Frontal cortex (tissue), 4 donors: ENCODE data around the gene ISM2. TPM values are rescaled to one million over a fixed set of nuclear protein-coding genes. Genes with fewer than 3 reads are reported as not detected.
"Not testable (repeated sequence)": the region's sequence is repeated elsewhere in the genome, so short reads cannot be mapped to it uniquely, and the experiment has no call there.

ENCODE experiments used
- DNase-seq, 2 donors: peaks; one replicate each; pipeline ENCODE4 v3.0.0; 2012; ENCODE audit warnings: low spot score in 2 of 2
- FAIRE-seq: peaks from 2 replicates; lab custom pipeline; 2012; peaks lifted over from hg19 to GRCh38; lab: Jason Lieb, UNC
- total RNA-seq: library from RNA; depleted of rRNA; stranded (reverse); fragments of >200 nt; gene quantifications from one replicate; pipeline ENCODE4 v1.2.3, GENCODE V29; 2014
- donor health status: control.
- donor health status: control.
- donor health status: control.

Gene ISM2
- 1.2 TPM for total RNA-seq

DNA sequence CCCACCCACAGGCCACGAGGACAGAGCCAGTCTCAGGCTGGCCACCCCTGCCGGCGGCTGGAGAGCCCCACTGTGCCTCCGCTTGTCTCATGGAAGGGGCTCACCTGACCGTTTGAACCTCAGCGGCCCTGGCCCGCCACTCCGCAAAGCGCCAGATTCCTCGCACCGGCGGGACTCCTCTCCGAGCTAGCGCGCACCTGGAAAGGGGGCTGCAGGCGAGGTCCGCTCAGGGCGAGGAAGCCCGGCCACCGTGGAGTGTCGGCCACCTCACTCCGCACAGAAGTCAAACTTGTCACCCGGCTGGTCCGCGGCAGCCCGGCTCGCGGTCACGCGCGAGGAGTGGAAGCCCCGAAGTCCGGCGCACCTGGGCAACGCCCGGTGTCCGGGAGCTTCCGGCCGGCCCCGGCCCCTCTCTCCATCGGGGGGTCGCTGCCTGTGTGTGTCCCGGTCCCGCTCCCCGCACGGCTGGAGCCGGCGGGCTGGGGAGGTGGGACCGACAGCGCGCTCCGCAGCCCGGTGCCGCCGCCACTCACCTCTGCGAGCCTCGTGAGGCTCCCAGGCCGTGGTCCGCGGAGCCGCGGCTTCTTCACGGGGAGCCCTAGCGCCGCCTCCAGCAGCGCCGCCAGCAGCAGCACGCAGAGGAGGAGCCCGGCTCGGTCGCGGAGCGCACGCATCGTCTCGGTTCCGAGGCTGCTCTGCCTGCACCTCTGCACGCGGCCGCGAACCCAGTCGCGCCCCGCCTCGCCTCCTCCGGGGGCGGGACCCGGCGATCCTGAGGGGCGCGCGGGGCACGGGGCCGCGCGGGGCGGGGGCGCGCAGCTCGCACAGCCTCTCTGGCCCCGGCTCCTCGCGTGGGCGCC, at the start of gene ISM2:
Gene ISM2, minus strand, starts transcription at position 697 of the 860 bp plus-strand sequence. Its CDS starts 23 bp downstream, at position 674.
- DNase-seq (peak; percentile 61 to 72), FAIRE-seq (no peak)

DNA sequence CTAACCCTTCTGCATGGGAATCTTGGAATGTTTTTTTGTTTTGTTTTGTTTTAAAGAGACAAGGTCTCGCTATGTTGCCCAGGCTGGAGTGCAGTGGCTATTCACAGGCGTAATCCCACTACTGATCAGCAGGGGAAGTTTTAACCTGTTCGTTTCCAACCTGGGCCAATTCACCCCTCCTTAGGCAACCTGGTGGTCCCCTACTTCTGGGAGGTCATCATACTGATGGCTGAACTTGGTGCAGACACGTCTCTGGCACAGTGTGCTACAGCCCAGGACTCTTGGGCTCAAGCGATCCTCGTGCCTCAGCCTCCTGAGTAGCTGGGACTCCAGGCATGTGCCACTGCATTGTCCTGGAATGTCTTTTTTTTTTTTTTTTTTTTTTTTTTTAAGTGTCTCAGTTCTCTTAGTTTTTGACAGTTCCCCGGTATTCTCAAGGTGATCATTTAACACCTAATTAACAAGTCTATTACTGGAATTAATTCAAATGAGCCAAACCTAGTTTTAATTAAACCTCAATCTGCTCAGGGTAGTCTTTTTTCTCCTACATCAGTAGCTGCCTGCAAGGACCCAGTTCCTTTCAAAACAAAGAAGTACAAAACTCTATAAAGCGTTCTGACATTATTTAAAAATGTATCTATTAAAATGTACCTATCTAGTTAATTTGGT, 49.0 kb upstream of the ISM2 start:
- DNase-seq (no peak), FAIRE-seq (no peak)

DNA sequence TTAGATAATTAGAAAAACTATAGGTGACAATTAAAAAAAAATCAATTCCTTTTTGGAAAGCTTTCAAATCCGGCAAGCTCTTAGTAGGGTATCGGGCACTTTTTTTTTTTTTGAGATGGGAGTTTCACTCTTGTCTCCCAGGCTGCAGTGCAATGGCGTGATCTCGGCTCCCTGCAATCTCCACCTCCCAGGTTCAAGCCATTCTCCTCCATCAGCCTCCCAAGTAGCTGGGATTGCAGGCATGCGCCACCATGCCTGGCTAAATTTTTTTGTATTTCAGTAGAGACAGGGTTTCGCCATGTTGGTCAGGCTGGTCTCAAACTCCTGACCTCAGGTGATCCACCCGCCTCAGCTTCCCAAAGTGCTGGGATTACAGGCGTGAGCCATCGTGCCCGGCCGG, 46.6 kb upstream of the ISM2 start:
- FAIRE-seq, DNase-seq: not testable (repeated sequence)

DNA sequence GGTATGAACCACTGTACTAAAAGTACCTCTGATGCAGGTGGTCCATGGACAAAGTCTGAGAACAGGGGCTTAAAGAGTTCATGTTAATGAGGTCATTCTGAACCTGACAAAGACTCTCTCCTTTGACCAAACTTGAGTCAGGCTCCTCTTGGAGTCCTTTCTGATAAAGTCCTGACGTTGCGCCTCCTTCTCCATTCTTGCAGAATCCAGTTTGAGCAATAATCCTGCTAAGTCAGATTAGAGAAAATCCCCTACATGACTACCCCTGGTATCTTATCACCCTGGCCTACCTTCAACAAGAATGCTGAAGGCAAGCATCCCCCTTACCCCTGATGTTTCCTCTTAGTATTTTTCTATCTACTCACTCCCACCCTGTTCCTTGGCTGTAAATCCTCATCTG, 46.0 kb upstream of the ISM2 start:
- DNase-seq = no peak
- no peak for FAIRE-seq

DNA sequence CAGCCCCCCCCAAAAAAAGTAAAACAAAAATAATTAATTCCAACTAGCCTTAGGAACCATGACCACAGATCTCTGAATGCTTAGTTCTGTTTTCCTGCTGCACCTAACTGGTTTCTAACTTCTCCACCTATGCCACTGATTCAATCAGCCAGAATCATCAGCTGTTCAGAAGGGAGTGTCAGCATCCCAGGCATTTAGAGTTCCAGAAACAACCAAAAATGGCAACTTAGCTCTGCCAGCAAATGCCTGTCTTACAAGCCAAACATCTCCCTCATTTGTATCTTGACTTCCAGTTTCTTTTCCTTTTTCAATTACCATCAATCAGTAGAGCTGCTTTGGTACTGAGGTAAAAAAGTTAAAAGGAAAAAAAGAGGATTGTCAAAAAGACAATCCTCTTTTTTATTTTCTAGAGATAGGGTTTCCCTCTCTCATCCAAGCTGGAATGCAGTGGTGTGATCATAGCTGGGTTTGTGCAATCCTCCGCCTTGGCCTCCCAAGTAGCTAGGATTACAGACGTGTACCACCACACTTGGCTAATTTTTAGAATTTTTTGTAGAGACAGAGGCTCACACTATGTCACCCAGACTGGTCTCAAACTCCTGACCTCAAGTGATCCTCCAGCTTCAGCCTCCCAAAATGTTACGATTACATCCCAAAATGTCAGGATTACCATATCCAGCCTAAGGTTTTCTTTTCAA, 45.2 kb upstream of the ISM2 start:
- no peak for FAIRE-seq

DNA sequence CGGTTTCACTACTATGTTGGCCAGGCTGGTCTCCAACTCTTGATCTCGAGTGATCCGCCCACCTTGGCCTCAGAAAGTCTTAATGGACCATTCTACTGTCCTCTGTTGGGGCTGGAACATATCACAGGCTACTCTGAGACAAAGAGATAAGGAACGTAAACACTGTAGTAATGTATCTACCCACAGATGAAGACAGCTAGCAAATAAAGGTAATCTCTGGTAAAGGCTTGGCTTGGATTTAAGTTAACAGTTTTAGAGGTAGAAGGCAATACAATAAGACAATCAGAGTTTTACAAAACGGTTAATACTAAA, 44.6 kb upstream of the ISM2 start:
- DNase-seq = no peak
- no peak for FAIRE-seq

More for the DNA sequence above, 45.2 kb upstream of the ISM2 start:
- no peak for DNase-seq

DNA sequence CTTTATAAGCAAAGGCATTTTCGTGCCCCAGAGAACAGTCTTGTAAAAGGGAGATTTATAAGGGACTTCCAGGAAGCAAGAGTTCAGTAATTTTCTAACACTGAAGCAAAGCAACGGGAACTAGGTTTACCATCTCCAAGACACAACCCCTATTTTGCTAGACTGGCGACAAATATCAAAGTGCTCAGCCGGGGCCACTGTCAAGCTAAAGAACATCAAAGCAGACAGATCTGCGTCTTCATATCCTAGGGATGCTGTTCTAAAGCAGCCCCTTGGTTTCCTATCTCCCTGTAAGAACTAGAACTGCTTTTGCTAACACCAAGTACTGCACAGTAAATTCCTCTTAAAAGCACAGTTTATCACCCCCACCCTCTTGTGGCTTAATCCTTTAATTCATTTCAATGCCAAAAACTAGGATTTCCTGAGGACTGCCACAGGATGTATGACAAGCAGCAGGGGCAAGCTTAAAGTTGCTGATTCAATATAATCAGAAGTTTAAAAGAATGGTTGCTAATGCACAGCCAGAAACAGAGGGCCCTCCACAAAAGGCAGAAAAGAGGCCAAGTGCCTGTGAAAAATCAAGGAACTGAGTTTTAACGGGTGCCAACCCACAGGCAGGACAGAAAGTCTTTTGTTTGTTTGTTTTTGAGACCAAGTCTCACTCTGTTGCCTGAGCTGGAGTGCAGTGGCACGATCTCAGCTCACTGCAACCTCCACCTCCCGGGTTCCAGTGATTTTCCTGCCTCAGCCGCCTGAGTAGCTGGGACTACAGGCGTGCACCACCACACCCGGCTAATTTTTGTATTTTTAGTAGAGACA, 44.0 kb upstream of the ISM2 start:
- no peak for FAIRE-seq
- no peak for DNase-seq

DNA sequence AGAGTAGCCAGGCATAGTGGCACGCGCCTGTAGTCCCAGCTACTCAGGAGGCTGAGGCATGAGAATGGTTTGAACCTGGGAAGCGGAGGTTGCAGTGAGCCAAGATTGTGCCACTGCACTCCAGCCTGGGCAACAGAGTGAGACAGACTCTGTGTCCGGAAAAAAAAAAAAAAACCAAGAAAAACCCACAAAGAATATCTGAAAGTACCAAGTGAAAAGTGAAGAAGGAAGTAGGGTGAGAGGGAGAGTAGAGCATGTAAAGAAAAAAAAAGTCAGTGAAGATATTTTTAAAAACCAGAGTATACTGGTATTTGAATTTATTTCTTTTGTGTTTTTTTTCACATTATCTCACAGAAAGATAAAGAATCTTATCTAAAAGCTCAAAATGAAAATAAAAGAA, 43.3 kb upstream of the ISM2 start:
- no peak for DNase-seq
- no peak for FAIRE-seq

DNA sequence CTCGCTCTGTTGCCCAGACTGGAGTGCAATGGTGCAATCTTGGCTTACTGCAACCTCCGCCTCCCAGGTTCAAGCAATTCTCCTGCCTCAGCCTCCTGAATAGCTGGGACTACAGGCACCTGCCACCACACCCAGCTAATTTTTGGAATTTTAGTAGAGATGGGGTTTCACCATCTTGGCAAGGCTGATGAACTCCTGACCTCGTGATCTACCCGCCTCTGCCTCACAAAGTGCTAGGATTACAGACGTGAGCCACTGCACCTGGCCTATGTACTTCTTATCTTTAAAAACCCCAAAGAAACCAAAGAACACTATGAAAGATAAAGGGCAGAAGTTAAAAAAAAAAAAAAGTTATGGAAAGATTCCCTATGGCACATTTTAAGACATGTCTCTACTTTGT, 38.3 kb upstream of the ISM2 start:
- FAIRE-seq, DNase-seq: not testable (repeated sequence)

DNA sequence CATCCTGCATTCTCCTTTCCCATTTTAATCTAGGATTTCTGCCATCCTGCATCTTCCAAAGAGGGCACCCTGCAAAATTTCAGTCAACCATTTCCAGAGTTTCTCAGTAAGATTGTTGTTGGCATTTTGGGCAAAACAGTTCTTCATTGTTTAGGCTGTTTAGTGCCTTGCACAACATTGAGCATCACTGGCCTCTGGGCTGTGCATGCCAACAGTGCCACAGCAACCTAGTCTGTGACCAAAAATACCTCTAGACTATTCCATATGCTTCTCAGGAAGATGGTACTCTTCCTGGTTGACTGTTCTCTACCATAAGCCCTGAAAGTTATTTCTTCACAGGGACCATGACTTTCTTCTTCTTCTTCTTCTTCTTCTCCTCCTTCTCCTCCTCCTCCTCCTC, 32.5 kb upstream of the ISM2 start:
- no peak for FAIRE-seq

DNA sequence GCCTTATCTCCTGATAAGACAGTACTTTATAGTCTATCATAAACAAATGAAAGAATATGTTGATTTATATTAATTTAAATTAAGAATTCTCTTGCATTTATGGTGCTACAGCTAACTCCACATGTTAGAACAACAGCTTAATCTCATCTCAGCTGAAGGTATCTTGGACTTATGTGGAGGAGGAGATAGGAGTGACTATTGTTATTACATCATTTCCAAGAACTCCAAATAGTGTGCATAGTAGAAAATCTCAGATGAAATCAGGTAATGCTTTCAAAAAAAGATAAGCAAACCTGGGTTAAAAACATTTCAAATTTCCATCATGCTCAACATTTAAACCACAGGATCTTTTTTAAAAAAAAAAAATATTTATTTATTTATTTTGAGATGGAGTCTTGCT, 31.3 kb upstream of the ISM2 start:
- FAIRE-seq (no peak), DNase-seq (no peak)

More for the DNA sequence above, 32.5 kb upstream of the ISM2 start:
- DNase-seq = no peak

DNA sequence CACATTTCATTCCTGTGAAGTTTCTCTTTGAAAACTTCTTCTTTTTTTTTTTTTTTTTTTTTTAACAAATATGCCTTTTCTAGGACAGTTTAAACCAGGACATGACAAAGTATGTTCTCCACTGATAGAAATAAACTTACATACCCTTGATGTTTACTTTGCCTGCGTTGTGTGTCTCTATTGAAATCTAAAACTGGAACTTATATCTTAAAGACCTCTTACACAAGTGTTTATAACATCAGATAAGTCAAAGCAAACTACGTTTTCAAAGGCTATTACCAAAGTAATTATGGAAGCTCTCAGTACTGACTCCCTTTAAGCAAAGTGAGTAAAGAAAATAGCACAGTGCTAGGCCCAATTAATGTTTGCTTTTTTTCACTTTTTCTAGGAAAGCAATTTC, 30.6 kb upstream of the ISM2 start:
- FAIRE-seq (no peak), DNase-seq (no peak)

DNA sequence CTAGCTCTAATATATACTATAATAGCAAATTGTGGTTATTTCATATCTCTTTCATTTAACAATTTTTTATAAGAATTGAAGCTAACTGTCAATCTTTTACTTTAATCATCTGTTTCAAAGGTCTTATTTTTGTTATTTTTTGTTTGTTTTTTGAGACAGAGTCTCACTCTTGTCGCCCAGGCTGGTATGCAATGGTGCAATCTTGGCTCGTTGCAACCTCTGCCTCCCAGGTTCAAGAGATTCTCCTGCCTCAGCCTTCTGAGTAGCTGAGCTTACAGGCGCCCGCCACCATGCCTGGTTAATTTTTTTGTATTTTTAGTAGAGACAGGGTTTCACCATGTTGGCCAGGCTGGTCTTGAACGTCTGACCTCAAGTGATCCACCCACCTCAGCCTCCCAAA, 30.1 kb upstream of the ISM2 start:
- not testable (repeated sequence) for DNase-seq, FAIRE-seq

DNA sequence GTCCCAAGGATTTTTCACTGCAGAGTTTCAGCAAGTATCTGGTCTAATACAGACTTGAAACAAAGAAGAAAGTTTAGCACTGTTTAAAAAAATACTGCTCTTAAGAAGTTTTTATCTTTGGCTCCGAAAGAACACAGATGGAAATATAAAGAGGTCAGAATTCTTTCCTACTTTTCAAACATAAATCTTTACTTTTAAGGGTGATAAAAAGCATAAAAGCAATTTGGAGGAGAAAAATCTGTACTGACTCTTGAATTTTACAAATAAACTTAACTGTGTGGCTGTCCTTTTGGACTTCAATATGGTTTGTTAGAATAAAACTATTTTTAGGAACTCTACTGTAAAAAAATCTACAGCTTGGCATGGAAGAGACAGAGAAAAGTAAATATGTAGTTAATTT, 27.6 kb upstream of the ISM2 start:
- DNase-seq = no peak
- FAIRE-seq = no peak

DNA sequence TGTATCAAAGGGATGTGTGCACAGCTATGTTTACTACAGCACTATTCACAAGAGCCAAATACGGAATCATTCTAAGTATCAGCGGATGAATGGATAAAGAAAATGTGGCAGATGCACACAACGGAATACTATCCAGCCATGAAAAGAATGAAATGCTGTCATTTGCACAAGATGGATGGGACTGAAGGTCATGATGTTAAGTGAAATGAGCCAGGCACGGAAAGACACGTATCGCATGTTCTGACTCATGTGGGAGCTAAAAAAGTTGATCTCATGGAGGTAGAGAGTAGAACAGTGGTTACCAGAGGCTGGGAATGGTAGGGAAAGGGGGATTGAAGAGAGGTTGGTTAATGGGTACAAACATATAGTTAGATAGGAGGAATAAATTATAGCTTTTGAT, 25.9 kb upstream of the ISM2 start:
- FAIRE-seq (no peak), DNase-seq (no peak)

DNA sequence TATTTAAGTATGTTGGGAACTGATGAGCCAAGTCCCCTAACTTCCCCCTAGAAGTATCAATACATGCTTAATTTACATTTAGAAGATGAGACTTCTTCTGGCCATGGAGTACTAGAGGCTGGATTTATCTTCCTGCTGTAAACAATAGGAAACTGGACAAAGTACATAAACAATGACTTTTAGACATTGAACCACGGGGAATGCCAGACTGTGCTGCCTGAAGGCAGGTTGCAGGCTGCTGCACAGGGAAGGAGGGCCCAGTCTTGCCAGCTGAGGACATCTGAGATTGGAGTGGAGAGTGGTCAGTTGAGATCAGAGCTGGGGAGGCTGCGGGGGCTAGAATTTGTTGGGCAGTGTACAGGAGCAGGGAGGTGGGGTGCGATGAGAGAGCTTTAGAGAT, 24.5 kb upstream of the ISM2 start:
- FAIRE-seq = no peak
- DNase-seq = no peak

DNA sequence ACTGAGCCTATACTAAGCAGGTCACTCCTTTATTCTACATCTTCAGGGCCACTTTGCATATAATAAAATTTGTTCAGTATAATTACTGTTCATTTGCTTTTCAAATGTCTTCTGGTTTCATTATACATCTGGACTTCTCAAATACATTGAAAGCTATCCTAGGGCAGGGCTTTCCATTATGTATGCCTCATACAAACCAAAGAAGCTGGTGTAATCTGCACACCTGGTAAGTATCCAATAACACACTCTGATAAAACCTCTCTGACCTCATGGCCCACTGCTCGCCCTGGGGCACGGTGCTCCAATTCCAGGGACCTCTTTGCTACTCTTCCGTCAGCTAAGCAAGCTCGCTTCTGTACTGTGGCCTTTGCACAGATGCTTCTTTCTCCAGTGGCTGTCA, 21.9 kb upstream of the ISM2 start:
- DNase-seq (no peak), FAIRE-seq (no peak)

DNA sequence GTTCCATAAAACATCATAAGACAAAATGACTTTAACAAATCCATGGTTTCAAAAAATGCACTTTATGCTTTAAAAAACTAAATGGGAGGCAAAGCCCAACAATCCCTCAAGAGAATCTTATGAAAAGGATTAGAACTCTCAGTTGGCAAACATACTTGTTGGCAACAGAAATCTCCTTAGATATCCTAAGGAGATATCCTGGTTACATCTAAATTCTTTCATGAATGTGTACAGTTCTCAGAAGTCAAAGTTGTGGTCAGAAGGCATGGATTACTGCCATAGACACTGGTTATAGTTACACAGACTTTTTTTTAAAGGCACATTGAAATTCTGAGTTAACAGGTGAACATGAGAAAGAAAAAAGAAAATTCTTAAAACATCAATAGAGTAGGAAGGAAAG, 17.5 kb upstream of the ISM2 start:
- DNase-seq (no peak), FAIRE-seq (no peak)

DNA sequence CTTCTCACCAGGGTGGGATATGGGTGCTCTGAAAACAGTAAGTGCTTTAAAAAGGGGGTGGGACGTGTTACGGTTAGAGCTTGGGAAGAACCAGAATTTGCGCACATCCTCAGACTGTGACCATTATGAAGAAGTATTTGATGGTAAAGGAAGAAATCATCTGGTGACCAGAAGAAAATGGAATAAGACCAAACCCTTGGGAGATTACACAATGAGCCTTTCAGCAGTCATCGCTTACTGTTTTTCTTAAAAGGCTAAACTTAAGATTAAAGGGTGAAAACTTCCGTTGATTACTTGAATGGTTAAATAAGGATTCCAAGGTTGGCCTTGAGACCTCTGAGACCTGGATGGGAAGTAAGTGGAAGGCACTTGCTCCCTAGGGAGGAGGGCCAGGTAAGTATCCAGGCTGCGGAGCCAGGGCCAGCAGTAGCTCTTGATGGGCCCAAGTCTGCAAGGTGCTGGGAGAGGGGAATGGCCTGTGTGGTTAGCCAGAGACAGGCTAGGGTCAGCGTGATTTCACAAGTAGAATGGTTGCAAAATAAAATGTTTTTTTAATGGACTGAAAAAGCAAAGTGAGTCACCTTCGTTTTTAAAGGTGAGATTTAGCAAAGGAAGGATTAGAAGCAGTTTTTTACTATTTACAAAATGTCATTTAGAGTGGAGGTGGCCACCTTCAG, 13.0 kb upstream of the ISM2 start:
- DNase-seq = no peak
- FAIRE-seq = no peak

DNA sequence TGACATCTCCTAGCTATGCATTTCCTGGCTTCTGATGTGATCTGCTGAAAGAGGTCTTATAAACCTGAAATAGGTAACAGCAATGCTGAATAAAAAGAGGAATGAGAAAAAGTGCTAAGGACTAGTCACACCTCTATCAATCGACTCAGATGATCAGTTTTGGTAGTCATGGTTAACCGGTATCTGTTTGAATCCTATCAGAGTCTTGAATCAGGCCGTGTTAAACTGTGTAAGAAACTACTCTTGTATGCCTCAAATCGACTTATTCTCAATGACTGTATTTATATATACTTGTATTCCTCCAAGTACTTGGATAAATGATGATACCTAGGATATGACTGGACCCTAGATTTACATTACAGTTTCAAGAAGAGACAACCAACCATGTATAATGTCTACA, 10.8 kb upstream of the ISM2 start:
- FAIRE-seq (no peak), DNase-seq (no peak)
